LHCN-M2 (cell line): ENCODE measurements around the gene EEFSEC. TPM values are rescaled to one million over a fixed set of nuclear protein-coding genes. Genes with fewer than 3 reads are reported as not detected.

ENCODE experiments used
- DNase-seq: peaks from one replicate; pipeline ENCODE4 v3.0.0-alpha.2; 2012; ENCODE audit warnings: low read depth
- total RNA-seq: library from RNA; depleted of rRNA; stranded (reverse); fragments of >200 nt; gene quantifications from 2 replicates; pipeline ENCODE4 v1.2.3, GENCODE V29; 2014

EEFSEC gene
- total RNA-seq, 1 experiment from 2014 or later = 7.9 TPM

DNA sequence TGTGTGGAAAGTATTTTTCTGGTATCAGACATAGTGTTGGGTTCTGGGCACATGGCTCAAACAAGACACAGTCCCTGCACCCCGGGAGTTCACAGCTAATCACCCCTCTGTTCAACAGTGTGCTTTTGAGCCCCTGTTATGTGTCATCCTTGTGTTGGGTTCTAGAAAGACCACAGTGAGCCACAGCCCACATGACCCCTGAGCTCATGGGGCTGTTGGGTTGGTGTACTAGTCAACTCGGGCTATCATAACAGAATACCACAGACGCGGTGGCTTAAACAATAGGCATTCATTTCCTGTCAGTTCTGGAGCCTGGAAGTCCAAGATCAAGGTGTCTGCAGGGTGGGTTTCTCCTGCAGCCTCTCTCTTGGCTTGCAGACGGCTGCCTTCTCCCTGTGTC lies 213.4 kb downstream of the EEFSEC start:
- DNase-seq = no peak

DNA sequence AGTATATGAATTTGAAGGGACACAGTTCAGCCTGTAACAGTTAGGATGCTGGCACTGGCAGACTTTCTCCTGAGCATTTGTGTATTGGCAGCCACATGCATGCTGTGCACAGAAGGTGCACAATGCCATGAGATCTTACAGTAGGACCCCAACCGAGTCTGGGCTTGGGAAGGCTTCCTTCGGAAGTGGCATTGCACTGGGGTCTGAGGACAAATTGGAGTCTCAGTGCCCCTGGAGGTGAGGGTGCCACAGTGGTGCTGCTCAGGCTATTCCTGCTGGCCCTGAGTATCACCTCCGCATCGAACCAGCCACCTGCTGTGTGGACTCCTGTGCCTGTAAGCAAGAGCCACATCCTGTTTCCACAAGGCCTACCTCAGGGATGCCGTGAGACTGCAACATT lies 213.9 kb downstream of the EEFSEC start:
- no peak for DNase-seq

DNA sequence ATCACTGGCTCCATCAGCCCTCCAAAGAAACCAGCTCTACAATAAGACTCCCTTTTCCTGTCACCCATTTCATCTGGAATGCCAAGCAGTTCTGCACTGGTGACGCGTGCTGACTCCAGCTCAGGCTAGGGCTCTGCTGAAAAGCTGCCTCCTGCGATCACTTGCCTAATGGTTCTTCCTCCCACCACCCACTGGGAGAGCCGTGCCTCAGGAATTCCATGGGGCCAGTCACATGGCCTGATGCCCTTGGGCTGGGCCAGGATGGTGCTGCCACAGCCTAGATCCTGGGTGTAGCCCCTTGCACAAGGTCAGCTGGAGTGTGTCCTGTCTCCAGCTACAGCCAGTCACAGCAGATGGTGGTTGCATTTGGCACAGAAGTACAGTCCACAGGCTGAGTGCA lies 214.5 kb downstream of the EEFSEC start:
- no peak for DNase-seq

DNA sequence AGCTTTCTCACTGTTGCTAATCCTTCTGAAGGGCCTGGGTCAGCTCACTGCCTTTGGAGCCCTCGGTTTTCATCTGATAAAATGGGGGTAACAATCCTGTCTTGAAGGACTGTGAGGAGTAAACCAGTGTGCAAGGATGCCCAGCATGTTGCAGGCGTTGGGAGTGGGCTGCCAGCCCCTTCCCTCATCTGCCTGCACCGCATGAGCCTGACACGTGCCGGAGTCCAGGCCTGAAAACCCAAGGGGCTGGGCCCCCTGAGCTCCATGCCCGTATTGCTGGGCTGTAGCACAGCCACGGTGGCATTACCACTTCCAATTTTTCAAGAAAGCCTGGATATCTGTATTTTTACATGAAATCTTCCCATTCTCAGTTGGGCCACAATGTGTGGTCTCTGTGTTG lies 215.3 kb downstream of the EEFSEC start:
- DNase-seq = no peak

DNA sequence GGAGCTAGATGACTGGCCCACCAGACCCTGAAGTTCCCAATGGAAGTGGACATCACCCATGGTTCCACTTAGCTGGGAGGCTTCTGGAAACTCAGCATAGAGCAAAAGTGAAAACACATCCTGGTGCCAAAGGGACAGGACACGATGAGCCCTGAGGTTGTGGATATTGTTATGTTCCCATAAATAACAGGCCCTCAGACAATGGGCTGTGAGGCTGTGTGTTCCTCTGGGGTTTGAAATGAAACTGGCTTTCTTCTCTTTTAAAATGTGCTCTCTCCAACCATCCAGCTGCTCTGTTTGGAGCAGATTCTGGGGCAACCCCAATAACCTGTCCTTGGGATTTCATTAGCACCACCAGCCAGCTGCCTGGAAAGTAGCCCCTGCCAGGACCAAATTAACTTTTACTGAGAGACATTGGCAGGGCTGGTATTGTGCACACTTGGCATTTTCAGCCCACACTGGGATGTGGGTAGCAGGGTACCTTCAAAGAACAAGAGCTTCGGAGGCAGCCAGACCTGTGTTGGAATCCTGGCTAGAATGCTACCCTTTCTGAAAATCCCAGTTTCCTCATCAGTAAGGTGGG lies 215.9 kb downstream of the EEFSEC start:
- DNase-seq = no peak

DNA sequence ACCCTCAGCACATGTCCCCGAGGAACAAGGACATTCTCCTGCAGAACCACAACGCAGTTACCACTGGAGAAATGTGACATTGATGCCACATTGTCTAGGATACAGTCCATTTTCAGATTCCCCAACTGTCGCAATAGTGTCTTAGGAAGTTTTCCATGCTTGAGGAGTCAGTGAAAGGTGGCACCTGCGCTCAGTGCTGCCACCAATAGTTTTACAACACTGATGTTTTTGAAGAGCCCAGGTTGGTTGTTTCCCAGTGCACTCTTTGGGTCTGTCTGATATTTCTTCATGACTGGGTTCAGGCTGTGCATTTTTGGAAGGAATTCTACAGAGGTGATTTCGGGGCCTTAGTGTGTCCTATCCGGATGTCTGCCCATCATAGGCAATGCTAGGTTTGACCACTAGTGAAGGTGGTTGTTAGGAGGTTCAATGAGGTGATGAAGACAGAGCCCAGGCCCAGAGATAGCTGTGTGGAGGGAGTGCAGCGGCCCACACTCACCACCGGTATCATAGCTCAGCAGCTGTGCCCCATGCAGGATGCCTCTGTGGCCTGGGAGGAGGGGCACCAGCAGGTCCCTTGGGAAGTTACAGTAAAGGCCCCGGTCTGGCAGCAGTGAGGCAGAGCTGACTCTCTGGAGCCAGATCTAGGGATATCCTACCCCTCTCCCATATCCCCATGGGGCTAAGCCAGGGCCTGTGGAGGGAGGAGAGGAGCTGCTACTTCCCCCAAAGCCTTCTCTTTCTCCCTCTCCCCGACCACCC lies 216.8 kb downstream of the EEFSEC start:
- peak; percentile 23 for DNase-seq

DNA sequence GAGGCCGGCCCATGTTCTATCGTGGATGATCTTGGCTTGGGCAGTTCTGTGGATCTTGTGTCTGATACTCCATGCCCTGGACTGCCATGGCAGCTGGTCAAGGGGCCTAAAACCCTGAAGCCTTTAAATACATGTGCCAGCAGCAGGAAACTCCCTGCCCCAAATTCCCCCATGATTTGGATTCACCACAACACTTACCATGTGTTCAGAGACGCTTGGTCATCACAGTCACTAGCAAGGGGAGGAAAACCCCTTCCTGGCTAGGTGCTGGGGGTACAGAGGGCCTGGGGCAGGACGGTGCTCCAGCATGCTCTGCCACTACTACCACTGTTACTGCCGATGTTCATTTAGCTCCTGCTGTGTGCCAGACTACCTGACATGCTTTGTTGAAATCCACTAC lies 219.0 kb downstream of the EEFSEC start:
- no peak for DNase-seq

DNA sequence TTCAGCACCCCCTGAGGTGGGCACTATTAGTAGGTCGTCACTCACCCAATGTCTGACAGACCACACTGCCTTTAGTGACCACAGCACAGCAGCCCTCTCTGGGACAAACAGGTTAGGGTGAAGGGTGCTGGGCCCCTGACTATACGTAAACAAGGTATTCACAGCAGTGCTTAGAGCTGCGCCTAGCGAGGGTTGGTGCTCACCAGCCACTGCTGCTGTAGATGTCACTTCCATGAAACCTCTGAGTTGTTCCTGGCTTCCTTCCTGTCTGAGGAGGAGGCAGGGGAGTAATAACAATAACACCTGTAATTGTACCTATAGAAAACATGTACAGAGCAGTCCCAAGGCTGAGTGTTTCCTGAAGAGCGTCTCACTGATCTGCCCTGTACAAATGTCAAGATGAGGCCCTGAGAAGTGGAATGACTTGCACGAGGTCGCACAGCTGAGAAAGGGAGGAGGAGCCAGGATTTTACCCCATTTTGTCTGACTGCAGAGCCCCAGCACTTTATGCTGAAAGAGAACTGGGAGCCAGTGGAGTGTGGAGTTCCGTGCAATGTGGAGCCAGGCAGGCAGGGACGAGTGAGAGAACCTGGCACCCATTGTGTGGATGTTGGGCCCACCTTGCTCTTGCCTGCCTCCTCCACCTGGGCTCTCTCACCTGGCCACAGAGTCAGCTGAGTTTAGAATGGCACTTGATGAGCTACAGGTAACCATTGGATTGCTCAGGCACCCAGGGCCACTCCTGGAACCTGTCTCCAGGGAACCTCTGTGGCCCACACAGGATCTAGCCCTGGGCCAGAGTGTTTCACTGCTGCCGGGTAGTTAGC lies 219.6 kb downstream of the EEFSEC start:
- no peak for DNase-seq

DNA sequence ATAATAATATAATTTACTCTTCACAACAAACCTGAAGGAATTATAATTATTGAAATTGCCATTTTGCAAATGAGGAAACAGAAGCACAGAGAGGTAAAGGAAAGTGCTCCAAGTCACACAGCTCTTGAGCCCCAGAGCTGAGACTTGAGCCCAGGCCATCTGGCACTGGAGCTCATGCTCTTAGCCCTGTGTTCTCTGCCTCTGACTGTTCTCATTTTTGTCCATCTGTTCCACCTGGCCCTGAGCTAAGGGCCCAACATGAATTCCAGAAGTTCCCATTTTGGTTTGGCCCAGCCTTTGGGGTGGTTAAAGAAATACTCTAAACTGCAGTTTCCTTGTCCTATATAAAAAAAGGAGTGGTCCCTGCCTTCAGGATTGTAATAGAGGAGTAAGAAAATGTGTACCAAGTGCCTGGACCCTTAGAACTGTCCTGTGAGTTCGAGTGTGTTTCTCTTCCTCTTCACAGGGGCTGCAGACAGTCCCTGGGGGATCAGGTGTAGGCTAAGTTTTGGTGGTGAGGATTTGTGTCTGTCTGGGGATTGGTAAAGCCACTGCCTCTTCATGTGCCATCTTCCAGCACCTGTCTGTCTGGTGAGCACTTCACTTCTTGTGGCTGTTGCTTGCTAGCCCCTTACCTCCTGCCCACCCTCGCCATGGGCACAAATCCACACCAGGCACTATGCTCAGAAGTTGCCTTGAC lies 221.6 kb downstream of the EEFSEC start:
- no peak for DNase-seq

DNA sequence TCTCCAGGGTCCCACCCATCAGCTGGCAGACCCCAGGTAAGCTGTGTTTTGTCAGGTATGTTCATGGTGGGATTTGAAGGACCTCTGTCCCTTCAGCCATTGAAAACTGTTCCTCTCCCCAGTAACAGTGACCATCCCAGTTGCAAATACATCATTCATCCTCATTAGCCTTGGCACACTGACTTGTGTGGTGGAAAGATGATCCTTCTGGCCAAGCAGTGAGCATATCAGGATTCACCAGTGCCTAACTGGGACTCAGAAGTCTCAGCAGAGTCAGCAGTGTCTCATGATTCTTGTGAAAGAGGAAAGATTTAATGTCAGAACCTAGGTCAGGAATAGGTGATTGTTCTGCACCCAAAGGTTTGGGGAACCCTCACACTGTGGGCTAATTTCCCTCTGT lies 223.2 kb downstream of the EEFSEC start:
- no peak for DNase-seq

DNA sequence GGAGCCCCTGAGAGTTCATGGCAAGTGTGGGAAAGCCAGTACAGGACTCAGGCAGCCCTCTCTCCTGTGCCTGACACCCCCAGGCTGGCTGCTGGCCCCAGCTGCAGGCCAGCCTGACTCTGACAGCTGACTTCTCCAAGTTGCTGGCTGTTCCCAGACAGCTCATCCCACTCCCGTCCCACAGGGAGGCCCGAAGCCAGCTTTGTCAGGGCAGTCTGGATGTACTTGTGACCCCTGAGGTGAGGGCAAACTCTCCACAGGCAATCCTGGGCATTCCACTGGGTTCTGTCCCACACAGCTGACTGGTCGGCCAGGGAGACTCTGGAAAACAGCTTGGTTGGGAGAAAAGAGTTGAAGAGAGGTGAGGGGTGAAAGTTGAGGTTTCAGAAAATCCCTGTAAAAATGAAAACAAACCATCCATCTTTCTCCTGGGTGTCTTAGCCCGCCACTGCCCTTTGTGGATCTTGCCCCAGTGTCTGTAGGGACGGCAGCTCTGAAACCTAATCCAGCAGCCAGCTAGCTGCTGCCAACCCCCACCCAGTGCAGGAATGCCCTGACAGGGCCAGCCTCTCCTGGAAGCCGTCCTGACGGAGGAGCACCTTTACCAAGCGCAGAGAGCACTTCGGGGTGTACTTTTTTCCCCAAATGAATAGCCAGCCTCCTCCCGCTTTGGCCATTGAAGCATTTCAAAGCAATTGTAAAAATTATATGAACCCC lies 225.5 kb downstream of the EEFSEC start:
- DNase-seq = peak; percentile 87

DNA sequence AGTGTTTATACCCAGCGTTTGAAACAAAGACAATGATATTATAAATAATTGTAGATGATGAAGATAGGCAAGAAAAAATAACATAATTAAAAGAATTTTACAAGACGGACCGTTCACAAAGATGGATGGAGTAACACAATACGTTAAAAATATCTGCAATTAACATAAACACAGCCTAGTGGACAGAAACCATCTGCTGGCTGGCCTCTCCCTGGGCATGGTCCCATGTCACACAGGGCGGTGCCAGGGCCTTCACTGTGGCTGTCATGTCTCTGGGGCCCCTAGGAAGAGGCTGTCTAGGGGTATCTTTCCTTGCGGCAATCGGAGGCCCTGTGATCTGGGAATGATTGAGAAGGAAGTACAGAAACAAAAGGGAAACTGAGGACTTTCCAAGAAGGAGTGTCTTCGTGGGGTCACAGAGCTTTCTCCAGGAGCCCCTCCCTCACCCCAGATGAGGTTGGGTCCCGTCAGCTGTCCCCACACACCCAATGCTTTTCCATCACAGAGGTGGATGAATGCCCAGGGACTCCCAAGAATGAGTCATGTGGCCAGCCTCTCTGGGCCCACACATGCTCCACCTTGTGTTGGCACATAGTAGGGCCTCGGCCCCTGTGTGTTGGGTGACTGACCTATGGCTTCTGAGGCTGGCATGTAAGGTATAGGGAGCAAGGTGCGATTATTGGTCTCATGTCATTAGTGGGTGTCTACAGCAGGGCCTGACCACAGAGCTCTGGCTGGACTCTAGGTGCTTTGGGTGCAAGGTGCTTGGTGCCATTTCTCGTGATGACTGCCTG lies 226.3 kb downstream of the EEFSEC start:
- DNase-seq = no peak

DNA sequence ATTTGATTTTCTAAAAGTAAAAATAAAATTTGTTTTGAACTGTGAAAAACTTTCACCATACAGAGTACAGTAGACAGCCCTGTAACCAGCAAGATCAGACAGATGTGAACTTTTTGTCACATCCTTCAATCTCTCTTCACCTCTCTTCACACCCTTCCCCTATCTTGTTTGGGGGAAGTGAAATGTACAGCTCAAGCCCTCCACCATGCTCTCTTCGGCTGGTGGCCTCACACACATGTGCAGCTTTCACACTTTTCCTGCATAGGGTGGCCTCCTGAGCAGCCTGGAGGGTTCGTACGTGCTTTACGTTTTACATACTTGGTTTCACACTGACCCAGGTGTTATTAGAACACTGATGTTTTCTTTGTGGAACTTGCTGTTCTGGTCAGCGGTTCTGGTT lies 227.0 kb downstream of the EEFSEC start:
- no peak for DNase-seq

DNA sequence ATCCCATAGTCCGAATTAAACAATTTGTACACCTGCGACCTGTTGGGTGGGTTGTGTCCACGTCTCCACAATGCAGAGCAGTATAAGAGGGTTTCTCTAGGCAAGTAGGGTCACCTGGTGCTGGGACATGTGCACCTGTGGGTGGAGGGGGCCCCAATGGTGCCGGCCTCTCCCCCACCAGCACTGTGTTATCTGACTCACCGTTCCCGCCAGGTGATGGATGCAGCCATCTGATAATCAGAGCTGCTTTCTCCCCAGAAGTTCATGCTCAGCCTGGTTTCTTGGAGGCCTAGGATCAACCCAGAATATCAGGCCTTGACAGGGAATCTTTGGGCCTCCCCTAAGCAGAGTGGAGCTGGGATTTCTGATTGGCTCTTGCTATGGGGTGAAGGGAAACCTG lies 227.4 kb downstream of the EEFSEC start:
- no peak for DNase-seq

DNA sequence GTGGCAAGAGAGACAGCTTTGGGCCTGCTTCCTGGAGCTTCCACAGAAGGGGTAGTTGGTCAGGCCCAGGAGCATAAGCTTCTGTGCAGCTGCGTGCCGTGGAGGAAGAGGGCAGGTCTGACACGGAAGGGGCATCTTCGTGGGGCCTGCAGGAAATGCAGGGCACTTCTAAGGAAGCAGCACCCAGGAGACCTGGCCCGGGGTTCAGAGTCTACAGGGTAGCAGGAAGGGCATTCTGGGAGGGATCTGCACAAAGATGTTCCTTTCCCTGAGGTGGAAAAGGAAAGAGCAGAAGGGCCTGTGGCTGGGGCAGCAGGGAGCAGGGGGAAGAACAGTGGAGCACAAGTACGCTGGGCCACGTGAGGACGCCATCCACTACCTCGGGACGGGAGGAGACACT lies 228.3 kb downstream of the EEFSEC start:
- DNase-seq = no peak

DNA sequence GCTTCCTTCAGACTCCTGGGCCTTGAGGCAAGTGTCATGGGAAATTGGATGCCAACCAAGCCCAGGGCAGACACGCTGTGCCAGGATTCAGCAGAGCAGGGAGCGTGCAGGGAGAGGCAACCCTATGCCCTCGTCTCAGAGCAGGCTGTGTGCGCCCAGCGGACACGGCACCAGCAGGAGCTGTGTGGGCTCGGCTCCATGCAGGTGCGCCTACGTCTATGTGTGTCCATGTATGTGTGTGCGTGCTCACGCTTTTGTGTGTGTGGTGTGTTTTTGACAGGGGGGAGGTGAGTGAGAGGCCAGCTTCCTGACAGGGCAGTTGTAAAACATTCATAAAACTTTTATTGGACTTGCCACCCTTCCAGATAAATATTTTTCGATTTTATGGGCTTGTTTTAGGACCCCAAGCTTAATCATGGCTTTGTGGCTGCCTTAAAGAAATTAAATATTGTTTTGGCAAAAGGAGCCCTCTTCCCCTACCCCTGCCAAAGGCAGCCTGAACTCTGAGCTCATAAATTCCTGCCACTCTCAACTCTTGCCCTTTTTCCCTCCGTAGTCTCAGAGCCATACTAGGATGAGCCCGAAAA lies 229.0 kb downstream of the EEFSEC start:
- no peak for DNase-seq

DNA sequence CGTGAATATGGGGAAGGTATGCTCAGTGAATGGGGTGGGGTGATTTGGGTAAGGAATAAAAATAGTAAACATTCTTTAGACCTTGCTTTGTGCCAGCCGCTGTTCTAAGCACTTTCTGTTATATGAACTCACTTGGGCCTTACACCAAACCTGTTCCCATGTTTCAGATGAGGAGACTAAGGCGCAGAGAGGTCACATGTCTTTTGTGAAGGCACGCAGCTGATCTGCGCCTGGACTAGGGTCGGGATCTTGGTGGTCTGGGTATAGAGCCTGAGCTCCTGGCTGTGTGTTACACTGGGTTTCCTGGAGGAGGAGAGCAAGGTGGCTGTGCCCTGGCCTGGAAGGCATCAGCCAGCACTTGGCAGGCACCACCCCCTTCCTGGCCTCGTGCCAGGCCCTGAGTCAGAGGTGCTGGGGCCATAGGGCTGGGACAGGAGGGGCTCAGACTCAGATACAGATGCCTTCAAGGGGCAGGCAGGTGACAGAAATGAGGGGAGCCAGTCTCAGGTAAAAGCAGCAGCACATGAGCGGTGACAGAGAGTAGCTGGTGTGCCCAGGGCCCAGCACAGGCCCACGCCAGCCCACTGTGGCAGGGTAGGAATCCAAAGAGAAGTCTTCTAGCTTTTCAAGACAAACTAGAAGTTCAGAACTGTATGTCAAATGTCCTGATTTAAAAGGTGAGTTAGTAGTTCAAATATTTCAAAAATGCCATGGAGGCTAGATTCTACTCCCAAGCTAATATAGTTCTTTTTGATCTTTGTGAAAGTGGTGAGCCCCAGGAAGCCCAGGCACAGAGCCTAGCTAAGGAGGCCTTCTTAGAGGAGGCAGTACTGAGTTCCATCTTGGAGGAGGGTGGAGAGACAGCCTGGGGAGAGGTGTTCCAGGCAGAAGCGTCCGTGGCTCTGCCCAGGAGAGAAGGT lies 230.3 kb downstream of the EEFSEC start:
- peak; percentile 56 for DNase-seq

DNA sequence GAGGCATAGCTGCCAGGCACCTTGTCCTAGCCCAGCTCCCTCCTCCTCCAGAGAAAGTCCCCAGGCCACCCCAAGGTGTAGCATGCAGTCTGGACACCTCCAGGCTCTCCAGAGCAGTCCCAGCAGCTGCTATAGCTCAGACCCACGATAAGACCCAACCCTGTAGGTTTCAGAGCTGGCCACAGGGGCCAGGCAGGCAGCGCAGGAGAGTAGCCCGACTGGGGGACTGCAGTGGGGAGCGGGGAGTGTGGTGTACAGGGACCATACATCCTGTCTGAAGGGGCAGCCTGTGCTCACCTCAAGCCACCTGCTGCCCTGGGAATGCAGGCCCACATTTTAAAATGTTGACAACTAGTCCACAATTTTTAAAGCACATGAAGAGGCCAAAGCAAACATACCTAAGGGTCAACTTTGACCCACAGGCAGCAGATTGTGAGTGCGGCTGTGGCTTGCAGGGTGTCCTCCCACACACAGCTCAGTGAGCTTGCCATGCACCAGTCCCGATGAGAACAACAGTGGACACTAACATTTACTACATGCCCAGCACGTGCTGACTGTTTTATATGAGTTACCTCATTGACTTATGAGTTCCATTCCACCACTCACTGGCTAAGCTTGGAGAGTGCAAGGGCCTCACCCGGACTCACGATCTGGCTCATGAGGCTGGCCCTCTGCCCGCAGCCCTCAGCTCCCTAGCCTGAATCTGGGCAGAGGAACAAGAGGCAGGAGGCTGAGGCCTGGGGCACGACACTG lies 232.0 kb downstream of the EEFSEC start:
- no peak for DNase-seq
